GM18502 (cell line): Measurements from ENCODE around the gene RFFL.
"Not testable (repeated sequence)": the region's sequence is repeated elsewhere in the genome, so short reads cannot be mapped to it uniquely, and the experiment has no call there.

ENCODE experiments used
- ATAC-seq: cut with Tn5 transposase; IDR thresholded peaks from one replicate; pipeline ENCODE4 v1.9.1; 2021; ENCODE audit warnings: mild to moderate bottlenecking; ENCODE audit not compliant: unreplicated experiment, poor library complexity

RFFL gene

DNA sequence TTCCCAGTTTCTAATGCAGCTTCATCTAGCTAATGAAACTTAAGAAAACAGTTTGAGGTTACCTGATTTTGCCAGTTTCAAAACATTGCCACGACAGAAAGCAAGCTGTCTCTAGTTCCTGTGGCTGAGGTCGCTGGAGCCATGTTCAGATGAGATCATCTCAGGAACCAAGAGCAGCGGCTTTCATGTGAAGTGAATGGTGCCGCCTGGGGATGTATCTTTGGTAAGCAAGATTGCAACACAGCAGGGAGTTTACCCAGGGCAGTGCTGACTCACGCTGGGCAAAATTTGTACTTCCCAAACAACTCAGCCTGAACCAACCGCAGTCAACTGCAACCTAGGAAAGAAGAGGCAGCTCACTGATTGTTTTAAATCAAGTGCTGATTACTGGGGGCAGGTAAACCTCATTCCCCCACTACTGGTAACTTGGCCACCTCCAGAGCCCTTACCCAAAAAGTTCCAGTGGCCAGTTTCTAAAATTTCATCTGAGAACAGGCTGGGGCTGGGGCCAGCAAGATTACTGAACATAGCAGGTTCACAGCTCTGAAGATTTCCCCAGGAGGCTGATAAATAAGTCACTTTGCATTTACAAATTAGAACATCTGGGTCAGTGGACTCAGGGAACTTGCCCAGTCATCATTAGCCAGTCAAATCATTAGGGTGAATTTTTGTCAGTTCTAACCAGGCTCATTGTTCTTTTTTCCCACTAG, at the start of gene RFFL:
TSS of gene RFFL (minus strand) at position 194 of the 710 bp plus-strand sequence. CDS start 37,154 bp downstream, outside the sequence.
- peak; percentile 91 for ATAC-seq

- not testable (repeated sequence) for ATAC-seq
These were observed 47.3 kb upstream of the RFFL start for GRCh38 chr17:35110791-35111190.

DNA sequence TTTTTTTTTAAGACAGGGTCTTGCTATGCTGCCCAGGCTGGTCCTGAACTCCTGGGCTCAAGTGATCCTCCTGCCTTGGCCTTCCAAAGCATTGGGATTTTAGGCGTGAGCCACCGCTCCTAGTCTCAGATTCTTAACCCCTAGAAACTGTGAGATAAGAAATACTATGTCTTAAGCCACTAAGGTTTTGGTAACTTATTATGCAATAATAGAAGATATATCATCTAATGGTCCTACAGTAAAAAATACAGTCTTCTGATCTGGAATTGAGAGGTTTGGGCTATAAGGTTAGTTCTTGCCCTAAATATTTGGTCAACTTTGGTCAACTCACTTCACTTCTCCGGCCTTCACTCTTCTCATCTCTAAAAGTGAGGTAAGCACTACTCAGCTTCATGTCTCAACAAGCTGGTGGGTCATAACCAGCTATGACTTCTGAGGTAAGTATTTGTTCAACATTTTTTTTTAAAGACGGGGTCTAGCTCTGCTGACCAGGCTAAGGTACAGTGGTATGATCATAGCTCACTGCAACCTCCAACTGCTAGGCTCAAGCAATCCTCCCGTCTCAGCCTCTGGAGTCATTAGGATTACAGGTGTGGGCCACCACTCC, 41.4 kb upstream of the RFFL start:
- ATAC-seq, result no peak

GRCh38 chr17:35103271-35103670, 39.8 kb upstream of the RFFL start:
- ATAC-seq, result no peak

DNA sequence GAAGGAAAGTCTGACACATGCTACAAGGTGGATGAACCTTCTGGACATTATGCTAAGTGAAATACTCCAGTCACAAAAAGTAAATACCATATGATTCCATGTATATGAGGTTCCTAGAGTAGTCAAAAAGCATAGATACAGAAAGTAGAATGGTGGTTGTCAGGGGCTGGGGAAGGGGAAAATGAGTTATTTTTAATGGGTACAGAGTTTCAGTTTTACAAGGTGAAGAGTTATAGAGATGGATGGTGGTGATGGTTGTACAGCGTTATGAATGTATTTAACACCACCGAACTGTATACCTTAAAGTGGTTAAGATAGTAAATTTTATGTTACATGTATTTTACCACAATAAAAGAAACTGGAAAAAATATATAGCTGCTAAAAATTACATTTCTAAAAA, 38.2 kb upstream of the RFFL start:
- ATAC-seq, result no peak

- ATAC-seq, result no peak
These were observed 37.5 kb upstream of the RFFL start for GRCh38 chr17:35101036-35101435.

DNA sequence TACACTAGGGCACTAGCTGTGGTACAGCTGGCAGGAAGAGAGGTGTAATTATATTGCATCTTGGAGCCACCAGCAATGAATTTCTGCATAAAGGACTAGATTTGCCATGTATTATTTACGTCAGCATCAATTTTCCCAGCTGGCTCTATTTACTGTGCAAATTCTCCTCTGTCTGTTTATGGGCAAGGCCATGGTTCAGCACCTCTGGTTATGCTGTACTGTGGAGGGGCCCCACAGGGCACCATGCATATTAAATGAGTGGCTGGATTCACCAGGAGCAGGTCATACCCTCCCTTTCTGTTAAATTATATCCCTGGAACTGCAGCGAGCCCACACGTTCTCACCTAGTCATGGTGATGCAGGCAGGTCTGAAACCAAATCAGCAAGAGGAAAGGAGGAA, 36.4 kb upstream of the RFFL start:
- ATAC-seq, result no peak

DNA sequence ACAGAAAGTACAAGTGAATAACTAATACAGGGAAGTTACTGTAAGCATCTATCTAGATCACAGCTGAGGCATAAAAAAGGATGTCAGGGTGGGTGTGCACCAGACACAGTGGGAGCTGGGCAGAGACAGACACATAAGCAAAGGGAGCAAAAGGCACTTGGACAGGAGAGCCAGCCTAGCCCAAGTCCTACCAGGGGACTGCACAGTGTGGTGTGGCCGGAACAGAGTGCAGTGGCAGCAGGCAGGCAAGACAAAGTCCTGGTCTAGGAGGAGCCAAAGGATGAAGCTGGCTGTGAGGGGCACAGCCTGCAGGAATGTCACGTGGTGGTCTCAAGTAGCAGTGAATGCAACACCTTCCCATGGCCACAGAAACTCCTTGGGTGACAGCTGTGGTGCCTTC, 34.3 kb upstream of the RFFL start:
- ATAC-seq, result no peak

- no peak for ATAC-seq
These were observed 32.2 kb upstream of the RFFL start for GRCh38 chr17:35095741-35096140.

DNA sequence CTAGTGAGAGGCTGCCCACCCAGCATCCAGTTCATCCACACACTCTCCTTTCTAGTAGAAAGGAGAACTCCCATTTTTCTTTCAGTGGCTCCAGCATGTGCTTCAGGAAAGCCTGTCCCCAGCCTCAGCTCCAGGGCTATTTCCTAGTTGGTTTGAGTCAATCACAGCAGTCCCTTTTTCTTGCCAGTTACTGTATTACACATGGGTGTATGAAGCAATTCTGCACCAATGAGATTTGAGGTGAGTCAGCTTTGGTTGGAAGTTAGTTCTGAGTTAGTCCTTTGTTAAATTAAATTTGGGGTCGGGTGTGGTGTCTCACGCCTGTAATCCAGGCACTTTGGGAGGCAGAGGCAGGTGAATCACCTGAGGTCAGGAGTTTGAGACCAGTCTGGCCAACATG, 31.4 kb upstream of the RFFL start:
- no peak for ATAC-seq

DNA sequence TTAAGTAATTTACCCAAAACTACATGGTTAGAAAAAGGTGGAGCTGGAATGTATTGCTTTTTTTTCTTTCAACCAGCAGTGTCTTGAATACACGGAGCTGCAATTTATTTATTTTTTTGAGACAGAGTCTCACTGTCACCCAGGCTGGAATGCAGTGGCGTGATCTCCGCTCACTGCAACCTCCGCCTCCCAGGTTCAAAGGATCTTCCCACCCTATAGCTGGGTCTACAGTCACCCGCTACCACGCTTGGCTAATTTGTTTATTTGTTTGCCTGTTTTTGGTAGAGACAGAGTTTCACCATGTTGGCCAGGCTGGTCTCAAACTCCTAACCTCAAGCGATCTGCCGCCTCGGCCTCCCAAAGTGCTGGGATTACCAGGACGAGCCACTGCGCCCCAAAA, 27.2 kb upstream of the RFFL start:
- ATAC-seq, result not testable (repeated sequence)

GRCh38 chr17:35089586-35090296, 26.2 kb upstream of the RFFL start:
- ATAC-seq, result peak; percentile 20

DNA sequence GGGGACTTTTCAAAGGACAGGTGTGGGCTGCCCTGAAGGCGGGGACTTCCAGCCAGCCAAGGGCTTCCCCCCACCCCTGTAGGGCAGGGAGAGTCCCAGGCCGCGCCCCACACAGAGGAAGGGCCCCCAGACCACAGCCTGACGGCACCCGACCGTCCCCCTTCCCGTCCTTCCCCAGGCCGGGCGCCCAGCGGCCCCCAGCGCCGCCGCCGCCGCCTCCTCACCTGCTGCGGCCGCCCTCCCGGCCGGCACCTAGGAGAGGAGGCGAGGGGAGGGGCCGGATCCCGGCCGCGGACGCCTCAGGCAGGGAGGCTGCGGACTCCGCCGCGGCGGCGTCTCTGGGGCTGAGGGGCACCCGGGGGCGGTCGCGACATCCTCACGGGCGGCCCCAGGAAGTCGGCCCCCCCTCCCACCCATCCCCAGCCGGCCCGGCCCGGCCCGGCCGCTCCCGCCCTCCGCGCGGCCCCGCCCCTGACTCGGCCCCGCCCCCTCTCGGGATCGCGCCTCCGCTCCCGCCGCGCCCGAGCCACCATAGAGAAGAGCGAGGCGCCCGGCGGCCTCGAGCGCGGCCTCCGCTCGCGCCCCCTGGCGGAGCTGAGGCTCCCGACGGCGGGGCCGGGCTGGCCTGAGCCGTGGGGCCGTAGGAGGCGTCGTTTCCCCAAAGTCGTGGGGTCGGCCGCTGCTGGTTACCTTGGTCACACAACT, 25.5 kb upstream of the RFFL start:
- peak; percentile 68 for ATAC-seq

DNA sequence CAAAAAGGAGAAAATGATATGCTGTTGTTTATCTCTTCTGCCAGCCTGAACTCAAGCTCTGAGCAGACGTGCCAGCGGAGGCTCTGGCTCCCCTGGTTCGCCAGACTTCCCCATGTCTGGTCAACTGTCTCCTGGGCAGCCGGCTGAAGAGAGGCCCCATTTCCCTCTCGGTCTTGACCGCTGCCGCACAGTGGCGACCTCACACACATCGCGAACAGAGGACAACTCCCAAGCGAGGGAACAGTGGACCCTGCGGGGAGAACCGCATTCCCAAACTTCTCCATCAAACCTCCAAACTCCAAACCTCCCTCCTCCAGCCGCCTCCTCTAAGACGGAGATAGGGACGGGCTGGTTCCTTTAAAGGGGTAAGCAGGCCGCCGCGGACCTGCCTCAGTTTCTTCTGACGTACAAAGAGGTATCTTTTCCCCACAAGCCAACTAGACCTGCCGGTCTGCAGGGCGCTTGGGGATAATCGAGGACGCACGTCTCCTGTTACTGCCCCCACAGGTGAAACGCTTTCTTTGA, 24.9 kb upstream of the RFFL start:
- peak; percentile 9 for ATAC-seq

DNA sequence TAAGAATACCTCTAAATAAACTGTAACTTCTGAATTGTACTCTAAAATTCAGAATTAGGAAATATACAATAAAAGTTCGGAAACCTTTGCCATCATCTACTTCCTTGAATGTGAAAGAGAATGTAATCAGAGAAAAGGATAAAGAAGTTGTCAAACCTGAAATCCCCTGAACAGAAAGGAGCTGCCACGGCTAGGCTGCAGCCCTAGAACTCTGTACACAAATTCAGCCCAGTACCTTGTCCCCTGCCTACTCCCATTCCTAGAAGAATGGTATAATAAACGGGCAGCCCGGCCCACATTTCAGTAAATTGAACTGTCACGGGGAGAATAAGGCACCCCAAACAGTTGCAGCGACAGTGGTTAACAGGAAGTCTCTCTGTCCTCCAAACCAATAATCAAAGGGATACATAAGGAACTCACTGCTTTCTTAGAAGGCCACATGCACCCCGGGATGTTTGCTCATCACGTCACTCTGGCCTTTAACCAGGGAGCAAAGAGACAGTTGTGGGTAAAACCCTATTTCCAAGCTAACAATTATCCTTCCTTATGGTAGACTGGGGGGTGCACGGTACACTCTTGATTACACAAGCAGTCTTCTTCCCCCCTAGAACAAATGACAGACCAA, 24.3 kb upstream of the RFFL start:
- ATAC-seq, result peak; percentile 5

GRCh38 chr17:35086931-35087573, 23.5 kb upstream of the RFFL start:
- no peak for ATAC-seq

GRCh38 chr17:35086164-35086563, 22.7 kb upstream of the RFFL start:
- no peak for ATAC-seq

DNA sequence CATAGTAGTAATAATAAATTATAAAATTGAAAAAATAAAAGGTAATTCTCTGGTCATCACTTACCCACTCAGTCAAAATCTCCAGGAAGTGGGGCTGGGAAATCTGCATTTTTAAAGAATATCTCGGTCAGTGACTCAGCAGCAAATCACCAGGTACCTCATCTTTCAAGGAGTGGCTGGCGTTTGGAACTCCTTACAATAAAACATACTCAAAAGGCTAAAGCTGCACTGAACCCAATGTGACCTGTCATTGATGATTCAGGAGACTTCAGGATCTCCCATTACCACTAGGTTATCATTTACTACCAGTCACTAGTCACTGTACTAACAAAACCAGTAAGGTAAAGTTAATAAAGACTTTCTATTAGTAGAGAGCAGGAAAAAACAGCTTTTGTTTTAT, 21.5 kb upstream of the RFFL start:
- ATAC-seq, result no peak

- no peak for ATAC-seq
These were observed 19.6 kb upstream of the RFFL start for GRCh38 chr17:35083071-35083470.
